ENCODE results near the gene IGF2BP2. TPM values are rescaled to one million over a fixed set of nuclear protein-coding genes. Genes with fewer than 3 reads are reported as not detected.

IGF2BP2 gene
- total and polyA plus RNA-seq, 9 of the 15 experiments (the other 6 are each of a cell fraction or from before 2014, with no cell fraction given) = 3.2 to 59.6 (median 30.5) TPM

DNA sequence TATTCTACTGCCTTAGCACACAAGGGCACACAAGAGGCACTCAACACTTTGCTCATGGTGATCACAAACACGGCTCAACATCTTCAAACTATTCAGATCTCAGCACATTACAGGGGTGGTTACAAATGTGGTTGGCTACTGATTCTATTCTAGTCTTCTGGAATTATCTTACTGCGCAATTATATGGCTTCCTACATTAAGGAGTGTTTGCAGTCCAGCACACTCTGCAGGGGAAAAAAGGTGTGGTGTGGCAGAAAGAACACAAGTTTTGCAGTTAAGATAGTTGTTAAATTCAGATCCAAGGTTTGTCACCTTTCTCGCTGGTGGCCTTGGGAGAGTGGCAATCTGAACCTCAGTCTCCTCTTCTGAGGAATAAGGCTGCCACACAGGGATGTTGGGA lies 31.9 kb downstream of the IGF2BP2 start:
- Histone ChIP-seq H3K9me3 (replicated peaks; ENCODE audit: control insufficient read depth, insufficient read depth, low read depth, low read length) (no peaks in the 10 kb centered on the region), H3K79me2 (ENCODE audit: control insufficient read depth, insufficient read depth, low read length) (peaks cover 92% of the 10 kb centered on the region), H3K9ac (ENCODE audit: insufficient read depth in 1 of 2, low read depth in 2 of 2, low read length in 2 of 2) (no peak overlapping the region), H3K9me1 (ENCODE audit: control insufficient read depth, insufficient read depth, low read length) (no peaks in the 10 kb centered on the region), H2AFZ (ENCODE audit: low read depth, low read length) (no peak overlapping the region), H3K27ac (ENCODE audit: extremely low read depth, low read depth, low read length) (no peak overlapping the region), H3K4me3 (no peak overlapping the region), H3K36me3 (ENCODE audit: control insufficient read depth, insufficient read depth, low read length) (no peaks in the 10 kb centered on the region), H3K4me2 (ENCODE audit: insufficient read depth, low read length) (no peak overlapping the region), H4K20me1 (replicated peaks; ENCODE audit: control insufficient read depth, insufficient read depth, low read length) (peaks cover 23% of the 10 kb centered on the region; the same call in 1 of the 2 replicates), H3K27me3 (ENCODE audit: control insufficient read depth in 2 of 2, insufficient read depth in 2 of 2, low read length in 2 of 2) (no peaks in the 10 kb centered on the region), H3K4me1 (replicated peaks in 1 of 2; ENCODE audit: control insufficient read depth in 2 of 2, insufficient read depth in 2 of 2, low read length in 2 of 2) (peaks cover 22 to 26% of the 10 kb centered on the region in 2 experiments)
- FAIRE-seq = no peak
- no peak for DNase-seq (ENCODE audit: extremely low read depth in 1 of 4, low spot score in 3 of 4)
- no TSS peak for BruUV-seq (replicated peaks)
- POLR2A ChIA-PET = no interaction called here
- ATAC-seq = no peak
- WGBS (ENCODE audit: insufficient coverage, low coverage, missing lambda C conversion rate) = 80% methylated on average over 3 of the region's 3 CpGs
- in situ Hi-C loops (cut with MboI) (no loop called here), intact Hi-C loops (cut with micrococcal nuclease) (no loop called here)
- TF ChIP-seq ZNF224 (CRISPR knock-in tag; IDR thresholded peaks at IDR 0.05) = no peak
- TF ChIP-seq, protein P1, sequence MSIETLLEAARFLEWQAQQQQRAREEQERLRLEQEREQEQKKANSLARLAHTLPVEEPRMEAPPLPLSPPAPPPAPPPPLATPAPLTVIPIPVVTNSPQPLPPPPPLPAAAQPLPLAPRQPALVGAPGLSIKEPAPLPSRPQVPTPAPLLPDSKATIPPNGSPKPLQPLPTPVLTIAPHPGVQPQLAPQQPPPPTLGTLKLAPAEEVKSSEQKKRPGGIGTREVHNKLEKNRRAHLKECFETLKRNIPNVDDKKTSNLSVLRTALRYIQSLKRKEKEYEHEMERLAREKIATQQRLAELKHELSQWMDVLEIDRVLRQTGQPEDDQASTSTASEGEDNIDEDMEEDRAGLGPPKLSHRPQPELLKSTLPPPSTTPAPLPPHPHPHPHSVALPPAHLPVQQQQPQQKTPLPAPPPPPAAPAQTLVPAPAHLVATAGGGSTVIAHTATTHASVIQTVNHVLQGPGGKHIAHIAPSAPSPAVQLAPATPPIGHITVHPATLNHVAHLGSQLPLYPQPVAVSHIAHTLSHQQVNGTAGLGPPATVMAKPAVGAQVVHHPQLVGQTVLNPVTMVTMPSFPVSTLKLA (conservative IDR thresholded peaks at IDR 0.05) = no peak
- TF ChIP-seq ZBTB9 (CRISPR knock-in tag; IDR thresholded peaks at IDR 0.05) = no peak
- no peak for TF ChIP-seq MGA (IDR thresholded peaks at IDR 0.05)
- no peak for TF ChIP-seq MEF2D (tag; conservative IDR thresholded peaks at IDR 0.05; ENCODE audit: low read depth)
- no peak for TF ChIP-seq MAFG (tag; conservative IDR thresholded peaks at IDR 0.05)
- CTCF ChIA-PET (ENCODE audit: low intra/inter-chr PET ratio) = no interaction called here
